IMR-90 (cell line): ENCODE measurements around the gene NELL1. TPM values are rescaled to one million over a fixed set of nuclear protein-coding genes. Genes with fewer than 3 reads are reported as not detected.

Source experiments
- ATAC-seq: fragments of 200-7000 bp; cut with Tn5 transposase; 2 replicates; pipeline ENCODE4 v1.9.1; 2020; ENCODE audit warnings: low read depth, mild to moderate bottlenecking, moderate library complexity
- BruUV-seq: library from RNA; stranded (reverse); fragments of 400-500 nt; replicated peaks from 2 replicates; lab custom pipeline; 2021; lab: Mats Ljungman, UMichigan
- CTCF ChIA-PET: fragments of 300-600 bp; formaldehyde crosslinking; extraction: SDS; loops from one replicate; lab custom pipeline; 2021; ENCODE audit warnings: antibody characterized with exemption; lab: Yijun Ruan, JAX
- POLR2A ChIA-PET: fragments of 300-600 bp; sonication (Branson Sonifier 250); formaldehyde crosslinking; loops from one replicate; lab custom pipeline; 2022; ENCODE audit warnings: antibody characterized with exemption; ENCODE audit not compliant: unreplicated experiment; lab: Charles Lee
- DNase-seq: peaks from one replicate; pipeline ENCODE4 v3.0.0; 2013
- H2AFZ ChIP-seq: replicated peaks from 2 replicates; pipeline ENCODE3; 2013; ENCODE audit warnings: low read length, mild to moderate bottlenecking; ENCODE audit not compliant: poor library complexity
- H2AK5ac ChIP-seq: 2 replicates; pipeline ENCODE4 v1.6.1; 2013; ENCODE audit warnings: low read depth, low read length, inconsistent platforms
- H2AK9ac ChIP-seq: replicated peaks from 2 replicates; pipeline ENCODE3; 2013; ENCODE audit warnings: mild to moderate bottlenecking, low read depth, low read length, moderate library complexity; ENCODE audit not compliant: poor library complexity
- H2BK120ac ChIP-seq: 2 replicates; pipeline ENCODE4 v1.6.1; 2013; ENCODE audit warnings: low read depth, low read length, inconsistent platforms
- H2BK15ac ChIP-seq: 3 replicates; pipeline ENCODE4 v1.6.1; 2013; ENCODE audit warnings: low read depth, low read length, inconsistent platforms
- H2BK20ac ChIP-seq: 2 replicates; pipeline ENCODE4 v1.6.1; 2013; ENCODE audit warnings: low read depth, mild to moderate bottlenecking, inconsistent platforms, low read length, moderate library complexity
- H2BK5ac ChIP-seq: 2 replicates; pipeline ENCODE4 v1.6.1; 2013; ENCODE audit warnings: mild to moderate bottlenecking, low read depth, low read length, inconsistent platforms; ENCODE audit not compliant: poor library complexity, severe bottlenecking
- H3K14ac ChIP-seq: replicated peaks from 2 replicates; pipeline ENCODE4 v1.6.1; 2013; ENCODE audit warnings: low read depth, low read length, inconsistent platforms
- H3K18ac ChIP-seq: 2 replicates; pipeline ENCODE4 v1.6.1; 2013; ENCODE audit warnings: low read depth, low read length, control low read depth
- H3K23ac ChIP-seq: 2 replicates; pipeline ENCODE4 v1.6.1; 2013; ENCODE audit warnings: low read depth, low read length, inconsistent platforms
- H3K27ac ChIP-seq: 2 replicates; pipeline ENCODE4 v1.5.1; 2013; ENCODE audit warnings: mild to moderate bottlenecking, control low read depth, low read length; ENCODE audit not compliant: insufficient read depth
- H3K27me3 ChIP-seq: 2 replicates; pipeline ENCODE4 v1.6.1; 2013; ENCODE audit warnings: low read length; ENCODE audit not compliant: control insufficient read depth, insufficient read depth
- H3K36me3 ChIP-seq: 2 replicates; pipeline ENCODE4 v1.6.1; 2013; ENCODE audit warnings: low read length, mixed read lengths; ENCODE audit not compliant: control insufficient read depth, insufficient read depth
- H3K4ac ChIP-seq: 2 replicates; pipeline ENCODE4 v1.6.1; 2013; ENCODE audit warnings: low read depth, low read length, inconsistent platforms
- H3K4me1 ChIP-seq: 2 replicates; pipeline ENCODE4 v1.6.1; 2013; ENCODE audit warnings: low read length, mixed read lengths; ENCODE audit not compliant: control insufficient read depth, insufficient read depth
- H3K4me2 ChIP-seq: 2 replicates; pipeline ENCODE4 v1.6.1; 2013; ENCODE audit warnings: low read depth, mild to moderate bottlenecking, control low read depth, low read length, moderate library complexity
- H3K4me3 ChIP-seq: 2 replicates; pipeline ENCODE4 v1.5.1; 2013; ENCODE audit warnings: low read depth, mild to moderate bottlenecking, control low read depth, low read length, moderate library complexity; ENCODE audit not compliant: insufficient read depth
- H3K56ac ChIP-seq: 2 replicates; pipeline ENCODE4 v1.6.1; 2013; ENCODE audit warnings: low read length, inconsistent platforms; ENCODE audit not compliant: insufficient read depth; ENCODE audit errors: extremely low read depth
- H3K79me1 ChIP-seq, 2 experiments: 2 replicates each; pipeline ENCODE4 v1.6.1; 2013; ENCODE audit warnings: low read length in 2 of 2, inconsistent platforms in 1 of 2, low read depth in 1 of 2
- H3K9ac ChIP-seq: 2 replicates; pipeline ENCODE4 v1.6.1; 2013; ENCODE audit warnings: low read depth, low read length, control low read depth
- H3K9me1 ChIP-seq: 2 replicates; pipeline ENCODE4 v1.6.1; 2013; ENCODE audit warnings: low read length, inconsistent platforms; ENCODE audit not compliant: insufficient read depth
- H3K9me3 ChIP-seq: 2 replicates; pipeline ENCODE4 v1.6.1; 2013; ENCODE audit warnings: low read length; ENCODE audit not compliant: control insufficient read depth, insufficient read depth
- H4K20me1 ChIP-seq: 2 replicates; pipeline ENCODE4 v1.6.1; 2013; ENCODE audit warnings: low read length, inconsistent platforms; ENCODE audit not compliant: insufficient read depth
- H4K5ac ChIP-seq: 2 replicates; pipeline ENCODE4 v1.6.1; 2013; ENCODE audit warnings: mild to moderate bottlenecking, low read depth, low read length, control low read depth
- H4K8ac ChIP-seq, 2 experiments: 2 replicates each; pipeline ENCODE4 v1.6.1; 2013; ENCODE audit warnings: low read depth in 2 of 2, low read length in 2 of 2, control low read depth in 1 of 2, inconsistent platforms in 1 of 2
- H4K91ac ChIP-seq: 2 replicates; pipeline ENCODE4 v1.6.1; 2013; ENCODE audit warnings: low read depth, low read length, inconsistent platforms; ENCODE audit not compliant: insufficient read depth
- POLR2A ChIP-seq: IDR thresholded peaks from 2 replicates; pipeline ENCODE4 v1.6.1; 2012; ENCODE audit warnings: mild to moderate bottlenecking, low read depth, low read length
- RFX5 ChIP-seq: IDR thresholded peaks from 2 replicates; pipeline ENCODE4 v1.8.0; 2012; ENCODE audit warnings: low read depth, mild to moderate bottlenecking, low read length, moderate library complexity
- SMC3 ChIP-seq: fragments of 150-350 bp; IDR thresholded peaks from 2 replicates; pipeline ENCODE4 v1.6.1; 2016; ENCODE audit warnings: low read depth, mild to moderate bottlenecking, antibody characterized with exemption, low read length, moderate library complexity
- WGBS, 2 experiments: methylation state at CpG; one replicate each; pipeline versions ENCODE4 v1.1.5 to v1.1.7; 2013; ENCODE audit warnings: missing lambda C conversion rate in 2 of 2; ENCODE audit not compliant: insufficient read length in 1 of 2; ENCODE audit errors: extremely low coverage in 2 of 2; 5-methylcytosine and 5-hydroxymethylcytosine counted together
- dilution Hi-C: fragments of 300-500 bp; cut with HindIII; formaldehyde crosslinking; loops from one replicate; pipeline ENCODE4 v1.14.3; 2018; ENCODE audit warnings: low sequenced_read_pairs; ENCODE audit not compliant: unreplicated experiment
- in situ Hi-C: fragments of 300-500 bp; cut with MboI; formaldehyde crosslinking; loops from 3 replicates; pipeline ENCODE4 v1.14.3; 2019; ENCODE audit warnings: low sequenced_read_pairs, inconsistent platforms, mixed read lengths
- intact Hi-C: fragments of 100-400 bp; cut with micrococcal nuclease; formaldehyde crosslinking; loops from 2 replicates; pipeline ENCODE4 v1.10.0; 2022
- polyA plus RNA-seq, 3 experiments: library from polyadenylated mRNA; depleted of rRNA; stranded (reverse); fragments of >200 nt; gene quantifications; 2 replicates each; pipeline ENCODE4 v1.2.3, GENCODE V29; 2012; ENCODE audit warnings: low replicate concordance in 1 of 3
- total RNA-seq: library from RNA; depleted of rRNA; stranded (reverse); fragments of >200 nt; gene quantifications from 2 replicates; pipeline ENCODE4 v1.2.3, GENCODE V29; 2012

The NELL1 gene
- total and polyA plus RNA-seq, 2 of the 4 experiments (the other 2 are of a cell fraction): not detected

DNA sequence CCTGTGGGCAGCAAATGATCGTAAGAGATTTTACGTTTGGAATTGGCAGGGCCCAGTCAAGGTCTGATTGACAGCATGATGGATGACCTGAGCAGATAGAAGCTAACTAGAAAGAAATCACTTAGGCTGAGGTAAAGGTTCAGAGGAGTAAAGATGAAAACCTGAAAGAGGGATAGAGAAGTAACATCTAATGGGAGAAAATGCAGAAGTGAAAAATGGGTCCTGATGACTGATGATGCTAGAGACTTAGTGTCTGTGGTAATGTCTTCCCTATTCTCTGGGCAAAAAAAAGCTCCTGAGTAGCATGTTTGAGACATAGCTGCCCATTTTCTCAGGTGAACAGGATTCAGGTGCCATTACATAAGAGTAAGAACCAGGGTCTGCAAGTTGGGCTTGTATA lies 894.7 kb downstream of the NELL1 start:
- H2BK20ac ChIP-seq: no peak overlapping the region
- intact Hi-C loops (no loop called here), in situ Hi-C loops (no loop called here), dilution Hi-C loops (no loop called here)
- no peak for TF ChIP-seq POLR2A
- TF ChIP-seq SMC3: no peak
- TF ChIP-seq RFX5: no peak
- H3K4me3 ChIP-seq: no peak overlapping the region
- no peak overlapping the region for H3K27ac ChIP-seq
- no peak overlapping the region for H3K4me2 ChIP-seq
- no peaks in the 10 kb centered on the region for H3K9me1 ChIP-seq
- POLR2A ChIA-PET: no interaction called here
- H3K27me3 ChIP-seq: no peaks in the 10 kb centered on the region
- ATAC-seq: no peak
- no peak overlapping the region for H4K5ac ChIP-seq
- no peak overlapping the region for H3K14ac ChIP-seq
- no peak overlapping the region for H3K4ac ChIP-seq
- DNase-seq: no peak
- no peak overlapping the region for H4K8ac ChIP-seq
- no peak overlapping the region for H2BK5ac ChIP-seq
- H3K9me3 ChIP-seq: peaks cover 2% of the 10 kb centered on the region
- no peak overlapping the region for H3K23ac ChIP-seq
- no peaks in the 10 kb centered on the region for H3K4me1 ChIP-seq
- no TSS peak for BruUV-seq
- H4K20me1 ChIP-seq: no peaks in the 10 kb centered on the region
- H2BK120ac ChIP-seq: no peak overlapping the region
- H2AFZ ChIP-seq: no peak overlapping the region
- H4K91ac ChIP-seq: no peak overlapping the region
- no peak overlapping the region for H3K18ac ChIP-seq
- no peak overlapping the region for H3K9ac ChIP-seq
- H2AK5ac ChIP-seq: no peak overlapping the region
- WGBS, 2 experiments: no CpG with 5 or more reads among the region's 2 CpGs
- CTCF ChIA-PET: no interaction called here
- no peaks in the 10 kb centered on the region for H3K36me3 ChIP-seq
- no peak overlapping the region for H2BK15ac ChIP-seq
- no peaks in the 10 kb centered on the region for H3K79me1 ChIP-seq
- H2AK9ac ChIP-seq: no peak overlapping the region
- H3K56ac ChIP-seq: no peak overlapping the region
